CMK (cell line): ENCODE data around the gene SMURF1.

Source experiments
- DNase-seq: peaks from one replicate; pipeline ENCODE4 v3.0.0-alpha.2; 2010; ENCODE audit warnings: low read depth

Gene SMURF1

GRCh38 chr7:99028261-99028973 lies 115.5 kb downstream of the SMURF1 start:
- DNase-seq = no peak

GRCh38 chr7:99027841-99028240 lies 116.1 kb downstream of the SMURF1 start:
- DNase-seq = no peak

- DNase-seq = no peak
Observed at GRCh38 chr7:99027241-99027640, 116.7 kb downstream of the SMURF1 start.

DNA sequence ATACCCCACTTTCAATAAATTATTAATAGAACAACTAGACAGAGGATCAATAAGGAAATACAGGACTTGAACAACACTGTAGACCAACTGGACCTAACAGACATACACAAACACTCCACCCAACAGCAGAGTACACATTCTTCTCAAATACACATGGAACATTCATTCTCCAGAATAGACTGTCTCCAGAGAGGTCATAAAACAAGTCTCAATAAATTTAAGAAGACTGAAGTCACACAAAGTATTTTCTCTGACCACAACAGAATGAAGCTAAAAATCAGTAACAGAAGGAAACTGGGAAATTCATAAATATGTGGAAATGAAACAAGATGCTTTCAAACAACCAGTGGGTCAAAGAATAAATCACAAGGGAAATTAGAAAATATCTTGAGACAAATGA lies 119.8 kb downstream of the SMURF1 start:
- no peak for DNase-seq

DNA sequence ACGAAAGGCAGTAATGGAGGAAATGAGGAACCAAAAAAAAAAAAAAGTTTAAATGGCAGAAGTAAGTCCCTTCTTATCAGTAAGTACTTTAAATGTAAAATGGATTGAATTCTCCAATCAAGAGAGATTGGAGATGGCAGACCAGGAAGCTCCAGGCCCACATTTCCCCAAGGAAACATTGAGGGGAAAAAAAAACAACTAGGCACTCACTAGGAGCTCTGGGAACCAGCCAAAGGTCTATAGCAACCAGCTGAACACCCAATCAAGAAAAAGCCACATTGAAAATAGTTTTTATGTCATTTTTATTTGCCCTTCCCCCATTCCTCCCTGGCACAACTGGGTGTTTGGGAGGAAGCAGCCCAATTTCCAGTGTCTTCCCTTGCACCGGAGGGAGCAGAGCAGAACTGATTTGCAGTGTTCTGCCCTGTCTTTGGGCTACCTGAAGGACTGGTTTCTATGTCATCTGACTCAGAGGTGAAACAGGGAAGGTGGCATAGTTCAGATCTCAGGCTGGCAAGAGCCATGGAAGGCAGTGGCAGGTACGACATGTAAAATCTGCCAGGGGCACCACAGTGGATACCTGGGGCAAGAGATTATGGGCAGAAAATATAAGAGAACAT lies 121.9 kb downstream of the SMURF1 start:
- no peak for DNase-seq

DNA sequence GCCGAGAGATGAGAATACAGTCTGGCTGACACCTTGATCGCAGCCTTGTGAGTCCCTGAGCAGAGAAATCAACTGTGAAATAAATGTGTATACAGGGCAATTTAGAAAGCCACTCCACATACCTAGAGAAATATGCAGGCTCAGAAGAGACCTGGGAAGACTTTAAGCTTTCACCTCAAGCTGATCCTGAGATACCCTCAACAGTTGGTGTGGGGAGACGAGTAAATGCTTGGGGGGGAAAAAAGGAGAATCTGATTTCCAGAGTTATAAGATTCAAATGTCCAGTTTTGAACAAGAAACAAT lies 123.5 kb downstream of the SMURF1 start:
- DNase-seq = no peak

- no peak for DNase-seq
Observed at GRCh38 chr7:99019523-99020412, 124.1 kb downstream of the SMURF1 start.

- DNase-seq = no peak
Observed at GRCh38 chr7:99016196-99016595, 127.7 kb downstream of the SMURF1 start.

GRCh38 chr7:99014113-99014985 lies 129.6 kb downstream of the SMURF1 start:
- DNase-seq = no peak

GRCh38 chr7:99013266-99014112 lies 130.4 kb downstream of the SMURF1 start:
- DNase-seq = no peak

DNA sequence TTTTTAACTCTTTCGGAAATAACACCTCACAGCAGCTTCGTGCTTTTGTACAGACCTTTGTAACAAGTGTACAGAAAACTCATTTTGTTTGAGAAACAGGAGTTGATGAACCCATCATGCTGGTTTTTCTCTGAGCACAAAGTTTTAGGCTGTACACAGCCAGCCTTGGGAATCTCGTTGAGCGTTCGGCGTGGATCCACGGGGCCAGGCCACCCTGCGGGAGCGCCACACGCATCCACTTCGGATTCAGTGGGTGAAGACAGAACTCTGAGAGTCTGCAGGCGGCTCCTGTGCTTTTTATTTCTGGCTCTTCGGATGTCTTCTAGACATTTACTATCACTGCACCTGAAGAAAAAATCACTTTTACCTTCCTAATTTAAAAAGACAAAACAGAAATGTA lies 131.2 kb downstream of the SMURF1 start:
- no peak for DNase-seq

DNA sequence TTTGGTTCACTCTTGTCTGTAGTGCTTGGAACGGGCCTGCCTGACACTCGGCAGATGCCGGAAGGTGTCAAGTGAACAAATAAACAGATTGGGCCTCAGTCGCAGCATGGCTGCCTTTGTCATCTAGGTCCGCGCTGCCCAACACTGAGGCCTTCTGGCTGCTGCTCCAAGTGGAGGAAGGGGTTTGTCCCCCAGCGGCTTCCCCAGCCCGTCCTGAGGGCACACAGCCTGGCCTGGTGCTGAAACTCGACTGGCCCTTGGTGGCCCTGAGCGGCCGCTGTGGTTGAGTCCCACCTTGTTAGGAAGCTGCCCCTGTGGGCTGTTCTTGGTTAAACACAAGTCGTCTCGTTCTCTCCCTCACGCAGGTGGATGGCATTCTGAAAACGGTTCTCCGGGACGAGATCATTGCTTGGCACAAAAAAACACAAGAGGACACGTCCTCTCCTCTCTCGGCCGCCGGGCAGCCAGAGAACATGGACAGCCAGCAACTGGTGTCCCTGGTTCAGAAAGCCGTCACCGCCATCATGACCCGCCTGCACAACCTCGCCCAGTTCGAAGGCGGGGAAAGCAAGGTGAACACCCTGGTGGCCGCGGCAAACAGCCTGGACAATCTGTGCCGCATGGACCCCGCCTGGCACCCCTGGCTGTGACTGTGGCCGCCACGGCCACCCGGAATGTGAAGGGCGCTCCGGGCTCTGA lies 132.1 kb downstream of the SMURF1 start:
- DNase-seq = no peak

- DNase-seq = no peak
Observed at GRCh38 chr7:99011341-99011705, 132.6 kb downstream of the SMURF1 start.

GRCh38 chr7:99010281-99010680 lies 133.6 kb downstream of the SMURF1 start:
- DNase-seq = no peak

DNA sequence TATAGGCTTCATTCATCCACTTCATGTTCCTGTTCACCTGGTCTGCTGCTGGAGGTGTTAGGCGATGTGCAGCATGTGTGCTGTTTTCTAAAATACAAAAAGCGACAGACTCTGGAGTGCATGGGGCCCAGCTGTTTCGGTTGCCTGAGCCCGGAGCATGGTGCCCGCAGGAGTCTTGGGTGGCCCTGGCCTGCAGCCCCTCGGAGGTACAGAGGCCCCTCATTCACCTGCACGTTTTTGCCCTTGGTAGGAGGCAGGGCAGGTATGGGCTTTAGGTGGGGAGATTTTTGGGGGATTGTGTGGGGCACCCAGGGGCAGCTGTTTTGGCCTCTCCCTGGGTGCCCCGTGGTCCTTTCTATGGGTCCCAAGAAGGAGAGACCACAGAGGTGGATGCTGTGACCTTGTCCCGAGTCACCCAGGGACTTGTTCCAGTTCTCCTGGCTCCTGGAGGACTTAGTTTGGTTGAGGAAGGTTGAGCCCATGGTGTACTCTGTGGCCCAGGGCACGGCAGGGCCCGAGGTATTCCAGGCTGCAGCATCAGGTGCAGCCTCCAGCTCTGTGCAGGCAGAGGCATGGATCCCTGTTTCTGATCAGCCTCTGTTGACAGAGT lies 134.9 kb downstream of the SMURF1 start:
- no peak for DNase-seq

DNA sequence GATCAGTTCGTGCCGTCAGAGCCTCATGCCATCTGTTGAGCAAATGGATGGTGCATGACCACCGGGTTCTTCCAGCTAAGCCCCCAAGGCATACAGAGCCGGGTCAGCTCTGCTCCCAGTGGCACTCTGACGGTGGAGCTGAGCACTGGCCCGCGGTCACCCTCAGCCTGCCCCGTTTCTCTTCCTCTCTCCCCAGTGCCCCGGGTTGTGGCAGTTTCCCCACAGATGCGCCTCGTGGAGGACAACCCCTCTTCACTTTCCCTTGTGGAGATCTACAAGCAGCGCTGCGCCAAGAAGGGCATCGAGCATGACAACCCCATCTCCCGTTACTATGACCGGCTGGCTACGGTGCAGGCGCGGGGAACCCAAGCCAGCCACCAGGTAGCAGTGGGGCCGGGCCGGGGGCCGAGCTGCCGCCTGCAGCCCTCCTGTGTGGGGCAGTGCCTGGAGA lies 135.7 kb downstream of the SMURF1 start:
- DNase-seq = no peak

GRCh38 chr7:99006739-99007424 lies 137.0 kb downstream of the SMURF1 start:
- DNase-seq = no peak

- DNase-seq = no peak
Observed at GRCh38 chr7:99005776-99006175, 138.1 kb downstream of the SMURF1 start.

- no peak for DNase-seq
Observed at GRCh38 chr7:99004781-99005500, 139.0 kb downstream of the SMURF1 start.
